ENCODE measurements around the gene REXO4.
"Not testable (repeated sequence)": the region's sequence is repeated elsewhere in the genome, so short reads cannot be mapped to it uniquely, and the experiment has no call there.

The REXO4 gene

DNA sequence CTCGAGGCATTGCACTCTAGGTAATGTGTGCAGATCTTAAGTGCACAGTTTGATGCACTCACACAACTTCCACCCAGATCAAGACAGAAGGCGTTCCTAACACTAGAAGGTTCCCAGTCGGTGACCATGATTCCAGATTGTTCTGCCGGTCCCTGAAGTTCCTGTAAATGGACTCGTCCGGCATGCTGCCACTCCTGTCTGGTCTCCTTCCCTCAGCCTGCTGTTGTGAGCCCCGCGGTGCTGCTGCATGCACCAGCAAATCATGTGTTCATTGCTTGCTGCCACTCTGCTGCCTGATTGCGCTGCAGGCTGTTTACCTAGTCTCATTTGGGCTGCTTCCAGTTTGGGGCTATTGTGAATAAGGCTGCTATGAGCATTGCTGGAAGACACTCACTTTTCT lies 30.1 kb downstream of the REXO4 start:
- DNase-seq (ENCODE audit: low read depth in 2 of 2), result no peak

DNA sequence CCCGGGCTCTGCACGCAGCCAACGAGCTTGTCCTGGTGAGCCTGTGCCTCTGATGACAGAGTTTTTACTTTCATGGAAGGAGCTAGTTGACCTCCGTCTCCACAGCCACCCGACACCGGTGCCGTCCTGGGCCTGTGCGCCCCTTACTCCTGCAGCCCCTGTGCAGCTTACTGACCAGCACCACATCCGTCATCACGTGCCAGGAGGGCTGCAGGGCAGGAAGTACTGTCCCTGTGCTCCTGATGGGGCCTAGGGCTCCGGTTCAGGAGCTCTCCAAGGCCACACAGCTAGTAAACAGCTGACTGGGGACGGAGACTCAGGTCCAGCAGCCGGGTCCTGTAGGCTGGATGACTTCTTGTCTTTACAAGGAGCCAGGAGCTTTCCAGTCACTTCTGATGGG lies 31.5 kb downstream of the REXO4 start:
- no peak for DNase-seq (ENCODE audit: low read depth in 2 of 2)

DNA sequence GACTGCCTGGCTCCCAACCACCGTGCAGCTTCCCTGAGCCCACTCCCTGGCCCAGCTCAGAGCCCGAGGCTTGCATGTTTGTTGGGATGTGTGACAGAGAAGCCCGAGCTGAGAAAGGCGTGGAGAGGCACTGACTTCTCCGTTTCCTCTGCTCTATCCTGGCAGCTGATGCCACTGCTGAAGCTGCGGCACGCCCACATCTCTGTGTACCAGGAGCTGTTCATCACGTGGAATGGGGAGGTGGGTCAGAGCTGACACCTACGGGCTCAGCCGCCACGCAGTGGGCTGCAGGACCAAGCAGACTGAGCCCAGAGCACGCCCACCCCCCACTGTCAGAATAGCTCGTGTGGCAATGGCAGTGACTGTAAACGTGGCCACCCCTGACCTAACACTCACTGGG lies 32.4 kb downstream of the REXO4 start:
- DNase-seq (ENCODE audit: low read depth in 2 of 2), result no peak

DNA sequence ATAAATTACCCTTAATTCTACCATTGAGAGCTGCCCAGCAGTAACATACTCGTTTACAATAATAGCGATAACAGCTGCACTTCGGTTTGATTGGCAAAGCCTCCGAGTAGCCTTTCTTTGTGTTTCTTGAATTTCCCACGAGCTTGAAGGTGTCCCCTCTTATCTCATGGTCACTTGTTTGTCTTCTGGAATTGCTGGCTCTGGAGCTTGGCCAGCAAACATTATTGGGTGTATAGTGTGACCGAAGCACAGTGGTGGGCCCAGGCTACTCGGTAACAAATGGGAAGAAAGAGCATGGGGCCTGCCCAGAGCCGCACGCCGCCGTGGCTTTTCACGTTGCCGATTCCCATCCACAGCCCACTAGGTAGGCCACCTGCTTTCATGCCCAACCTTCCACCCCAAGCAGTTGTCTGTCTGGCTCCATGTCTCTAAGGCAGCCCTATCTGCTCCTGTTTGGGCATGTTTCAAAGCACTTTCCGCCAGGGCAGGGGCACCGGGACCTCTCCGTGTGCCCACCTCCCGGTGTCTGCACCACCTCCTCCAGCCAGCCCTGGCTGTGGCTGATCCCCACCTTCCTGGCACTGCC lies 33.0 kb downstream of the REXO4 start:
- no peak for DNase-seq (ENCODE audit: low read depth in 2 of 2)

DNA sequence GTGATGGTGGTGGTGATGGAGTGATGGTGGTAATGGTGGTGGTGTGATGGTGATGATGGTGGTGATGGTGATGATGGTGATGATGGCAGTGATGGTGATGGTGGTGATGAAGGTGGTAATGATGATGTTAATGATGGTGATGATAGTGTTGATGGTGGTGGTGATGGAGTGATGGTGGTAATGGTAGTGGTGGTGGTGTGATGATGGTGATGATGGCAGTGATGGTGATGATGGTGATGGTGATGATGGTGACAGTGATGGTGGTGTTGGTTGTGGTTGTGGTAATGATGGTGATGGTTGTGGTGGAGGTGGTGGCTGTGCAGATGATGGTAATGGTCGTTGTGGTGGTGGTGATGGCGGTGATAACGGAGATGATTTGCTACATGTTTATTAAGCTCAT lies 34.4 kb downstream of the REXO4 start:
- no peak for DNase-seq (ENCODE audit: low read depth in 2 of 2)

DNA sequence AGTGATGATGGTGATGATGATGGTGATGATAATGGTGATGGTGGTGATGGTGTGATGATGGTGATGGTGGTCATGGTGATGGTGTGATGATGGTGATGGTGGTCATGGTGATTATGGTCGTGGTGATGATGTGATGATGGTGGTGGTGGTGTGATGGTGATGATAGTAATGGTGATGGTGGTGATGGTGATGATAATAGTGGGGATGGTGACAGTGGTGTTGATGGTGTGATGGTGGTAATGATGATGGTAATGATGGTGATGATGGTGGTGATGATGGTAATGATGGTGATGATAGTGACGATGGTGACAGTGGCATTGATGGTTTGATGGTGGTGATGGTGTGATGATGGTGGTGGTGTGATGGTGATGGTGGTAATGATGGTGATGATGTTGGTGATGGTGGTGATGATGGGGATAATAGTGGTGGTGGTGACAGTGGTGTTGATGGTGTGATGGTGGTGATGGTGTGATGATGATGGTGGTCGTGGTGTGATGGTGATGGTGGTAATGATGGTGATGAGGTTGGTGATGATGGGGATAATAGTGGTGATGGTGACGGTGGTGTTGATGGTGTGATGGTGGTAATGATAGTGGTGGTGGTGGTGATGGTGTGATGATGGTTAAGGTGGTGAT lies 35.2 kb downstream of the REXO4 start:
- DNase-seq (ENCODE audit: low read depth in 2 of 2), result no peak

DNA sequence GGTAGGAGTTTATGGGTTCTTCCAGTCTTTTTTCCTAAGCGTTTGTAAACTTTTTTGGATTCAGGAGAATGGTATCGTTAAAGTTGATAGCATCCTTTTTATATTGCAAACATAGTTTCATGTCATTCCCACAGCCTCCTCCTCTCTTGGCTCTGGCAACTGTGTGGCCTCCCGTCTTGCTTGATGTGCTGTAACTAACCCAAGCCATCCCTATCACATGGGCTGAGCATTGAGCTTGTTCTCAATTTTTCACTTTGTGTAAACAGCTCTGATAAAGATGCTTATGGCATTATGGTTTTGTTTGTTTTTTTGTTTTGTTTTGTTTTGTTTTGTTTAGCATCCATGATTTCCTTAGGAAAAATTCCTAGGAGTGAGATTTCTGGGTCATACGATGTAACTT lies 37.1 kb downstream of the REXO4 start:
- no peak for DNase-seq (ENCODE audit: low read depth in 2 of 2)

DNA sequence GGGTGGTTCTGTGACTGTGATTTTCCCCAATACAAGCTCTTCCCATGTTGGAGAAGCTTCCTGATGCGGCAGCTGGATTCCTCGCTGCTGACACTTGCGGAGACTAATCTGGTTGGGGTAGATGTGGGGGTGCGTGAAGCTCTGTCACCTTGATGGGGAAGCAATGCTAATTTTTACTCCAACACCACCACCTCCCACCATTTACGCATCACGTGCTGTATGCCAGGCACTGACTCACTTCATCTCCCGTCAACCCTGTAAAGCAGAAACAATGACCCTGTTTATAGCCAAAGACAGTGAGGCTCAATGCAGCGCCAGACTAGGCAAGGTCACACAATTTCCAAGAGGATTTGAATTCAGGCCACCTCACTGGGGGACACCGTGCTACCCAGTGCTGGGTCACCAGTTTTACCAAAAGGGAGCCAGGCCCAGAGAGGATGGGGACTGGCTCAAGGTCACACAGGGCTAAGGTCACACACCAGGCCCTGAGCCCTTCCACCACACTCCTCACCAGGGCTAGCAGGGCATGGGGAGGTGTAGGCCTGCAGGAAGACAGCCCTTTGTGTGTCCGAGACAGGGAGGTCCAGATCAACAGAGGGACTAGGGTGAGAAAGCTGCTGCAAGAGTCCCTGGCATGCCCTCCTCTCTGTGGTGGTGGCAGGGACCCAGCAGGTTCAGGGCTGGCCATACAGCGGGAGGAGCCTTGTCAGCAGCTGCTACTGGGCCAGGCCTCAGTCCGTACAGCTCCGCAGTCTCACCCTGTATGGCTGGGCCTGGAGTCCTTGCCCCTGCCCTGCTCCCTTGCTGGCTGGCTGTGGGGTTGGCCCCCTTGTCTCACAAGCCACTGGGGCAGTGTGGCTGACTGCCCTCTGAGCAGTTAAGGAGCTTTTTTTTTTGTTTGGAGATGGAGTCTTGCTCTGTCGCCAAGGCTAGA lies 38.4 kb downstream of the REXO4 start:
- DNase-seq (ENCODE audit: low read depth in 2 of 2), result no peak

DNA sequence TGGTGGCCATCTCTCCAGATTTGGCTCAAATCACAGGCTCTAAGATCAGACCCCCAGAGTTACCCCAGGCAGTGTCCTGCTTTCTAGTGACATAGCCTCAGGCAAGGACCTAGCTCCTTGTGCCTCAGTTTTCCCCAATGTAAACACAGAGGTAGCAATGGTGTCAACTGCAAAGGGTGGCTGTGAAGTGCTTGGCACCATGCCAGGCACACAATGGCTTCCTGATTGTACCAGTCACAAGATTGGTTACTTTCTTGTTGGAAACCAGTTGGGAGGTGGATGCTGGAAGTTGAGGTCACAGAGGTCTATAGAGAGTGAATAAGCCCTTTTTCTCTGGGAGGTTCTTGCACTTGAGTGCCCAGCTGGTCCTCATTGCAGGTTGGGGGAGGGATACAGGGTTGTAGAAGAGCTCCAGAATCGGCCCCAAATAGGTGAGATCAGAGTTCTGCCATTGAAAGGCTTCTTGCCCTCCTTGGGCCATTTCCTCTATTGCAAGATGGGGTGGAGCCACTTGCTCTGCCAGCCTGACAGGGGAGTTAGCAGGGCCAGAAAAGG lies 39.3 kb downstream of the REXO4 start:
- DNase-seq (ENCODE audit: low read depth in 2 of 2), result no peak

DNA sequence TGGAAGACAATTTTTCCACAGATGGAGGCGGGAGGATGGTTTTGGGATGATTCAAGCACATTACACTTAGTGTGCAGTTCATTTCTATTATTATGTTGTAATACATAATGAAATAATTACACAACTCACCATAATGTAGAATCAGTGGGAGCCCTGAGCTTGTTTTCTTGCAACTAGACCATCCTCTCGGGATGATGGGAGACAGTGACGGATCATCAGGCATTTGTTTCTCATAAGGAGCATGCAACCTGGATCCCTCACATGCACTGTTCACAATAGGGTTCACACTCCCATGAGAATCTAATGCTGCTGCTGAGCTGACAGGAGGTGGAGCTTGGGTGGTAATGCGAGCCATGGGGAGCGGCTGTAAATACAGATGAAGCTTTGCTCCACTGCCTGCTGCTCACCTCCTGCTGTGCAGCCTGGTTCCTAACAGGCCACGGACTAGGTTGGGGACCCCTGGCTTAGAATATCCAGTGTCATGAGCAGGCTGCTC lies 40.0 kb downstream of the REXO4 start:
- peak; percentile 70 for DNase-seq (ENCODE audit: low read depth in 2 of 2)

DNA sequence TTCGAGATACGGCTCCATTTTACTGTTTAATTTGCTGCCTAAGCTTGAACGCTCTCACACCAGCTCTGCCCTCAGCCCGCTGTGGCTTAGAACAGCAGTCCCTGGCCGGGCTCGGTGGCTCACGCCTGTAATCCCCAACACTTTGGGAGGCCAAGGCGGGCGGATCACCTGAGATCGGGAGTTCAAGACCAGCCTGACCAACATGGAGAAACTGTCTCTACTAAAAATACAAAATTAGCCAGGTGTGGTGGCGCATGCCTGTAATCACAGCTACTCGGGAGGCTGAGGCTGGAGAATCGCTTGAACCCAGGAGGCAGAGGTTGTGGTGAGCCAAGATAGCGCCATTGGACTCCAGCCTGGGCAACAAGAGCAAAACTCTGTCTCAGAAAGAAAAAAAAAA lies 40.5 kb downstream of the REXO4 start:
- DNase-seq (ENCODE audit: low read depth in 2 of 2), result not testable (repeated sequence)

DNA sequence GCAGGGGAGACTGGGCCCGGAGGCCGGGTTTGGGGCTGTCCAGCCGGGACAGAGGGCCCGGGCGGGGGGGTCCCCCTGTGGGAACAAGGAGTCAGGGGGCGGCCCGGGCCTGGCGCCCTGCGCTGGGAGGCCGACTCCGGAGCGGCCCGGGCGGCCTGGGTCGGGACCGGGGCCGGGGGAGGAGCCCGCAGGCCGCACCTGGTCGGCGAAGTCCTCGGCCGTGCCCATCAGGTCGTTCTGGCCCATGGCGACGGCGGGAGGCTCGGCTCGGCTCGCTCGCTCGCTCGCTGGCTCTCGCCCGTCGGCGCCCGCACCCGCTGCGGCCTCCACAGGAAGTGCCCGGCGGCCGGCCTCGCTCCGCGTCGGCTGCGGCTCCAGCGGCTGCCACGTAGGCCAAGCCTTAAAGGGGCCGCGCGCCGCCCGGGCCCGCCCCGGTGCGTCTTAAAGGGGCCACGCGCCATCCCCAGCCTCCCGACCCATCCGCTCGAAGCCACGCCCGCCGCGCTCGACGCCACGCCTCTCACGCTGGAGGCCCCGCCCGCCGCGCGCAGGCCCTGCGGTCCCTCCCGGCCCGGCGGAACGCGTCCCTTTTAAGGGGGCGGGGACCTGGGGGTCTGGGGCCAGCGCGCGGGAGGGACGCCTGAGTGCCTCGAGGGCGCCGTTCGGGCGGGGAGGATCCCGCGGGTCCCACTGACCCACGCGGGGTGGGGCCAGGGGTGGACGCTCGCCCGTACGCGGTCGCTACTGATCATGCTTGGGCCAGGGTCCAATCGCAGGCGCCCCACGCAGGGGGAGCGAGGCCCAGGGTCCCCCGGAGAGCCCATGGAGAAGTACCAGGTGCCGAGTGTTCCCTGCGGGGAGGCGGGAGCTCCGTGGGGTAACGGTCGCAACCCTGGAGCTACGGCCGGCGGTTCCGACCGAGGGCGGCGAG lies 41.8 kb downstream of the REXO4 start, which contains the start of the genes STKLD1 and SURF4:
Gene STKLD1 (plus strand): TSS at position 643 of the 931 bp plus-strand sequence. CDS start 108 bp downstream, at position 751.
Gene SURF4 (minus strand): TSS at position 337 of the 931 bp plus-strand sequence. CDS start 91 bp downstream, at position 246.
- DNase-seq (ENCODE audit: low read depth in 2 of 2), result peak; percentile 91 to 94

DNA sequence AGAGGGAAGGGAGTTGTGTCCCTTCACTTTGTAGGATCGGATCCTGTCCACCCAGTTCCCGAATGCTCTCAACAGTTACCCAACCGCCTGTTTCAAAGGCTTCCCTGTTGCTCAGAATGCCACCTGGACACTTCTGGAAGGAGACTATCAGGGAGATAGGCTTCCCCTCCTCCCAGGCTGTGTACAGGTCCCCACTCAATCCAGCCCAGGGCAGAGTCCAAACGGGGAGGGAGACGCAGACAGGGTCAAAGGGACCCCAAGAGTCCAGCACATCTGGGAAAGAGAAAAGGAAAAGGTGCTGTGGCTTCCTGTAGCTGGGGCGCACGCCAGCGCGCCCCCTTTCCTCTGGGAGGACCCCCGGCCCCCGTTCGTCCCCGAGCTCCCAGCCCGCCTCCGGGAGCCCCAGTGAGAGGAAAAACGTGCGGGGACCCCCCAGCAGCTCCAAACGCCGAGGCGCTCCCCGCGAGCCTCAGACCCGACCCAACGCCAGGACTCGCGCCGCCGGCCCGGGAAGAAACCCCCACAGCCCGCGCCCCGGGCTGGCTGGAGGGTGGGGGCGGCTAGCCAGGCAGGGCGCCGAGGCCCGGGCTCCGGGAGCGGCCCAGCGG lies 42.6 kb downstream of the REXO4 start:
- DNase-seq (ENCODE audit: low read depth in 2 of 2), result no peak

DNA sequence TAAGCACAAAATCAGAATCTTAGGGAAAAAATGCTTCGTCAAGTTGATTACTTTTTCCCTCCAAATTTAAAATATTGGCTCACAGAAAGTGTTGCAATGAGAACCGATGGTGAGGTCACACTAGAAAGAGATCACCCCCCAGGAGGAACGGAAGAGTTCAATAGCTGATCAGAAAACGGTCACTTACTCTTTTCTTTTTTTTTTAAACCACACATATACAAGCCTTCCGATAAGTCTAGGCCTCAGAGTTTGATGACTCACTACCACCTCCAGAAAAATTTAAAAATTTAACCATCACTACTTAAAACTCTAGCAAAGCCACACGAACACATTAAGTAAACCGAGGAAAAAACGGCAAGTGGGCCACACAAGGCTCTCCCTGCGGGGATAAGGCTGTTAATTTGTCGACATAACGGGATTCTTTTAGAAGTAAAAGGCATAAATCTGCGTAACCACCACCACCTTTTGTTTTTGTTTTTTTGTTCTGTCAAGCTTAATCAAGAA lies 43.1 kb downstream of the REXO4 start:
- no peak for DNase-seq (ENCODE audit: low read depth in 2 of 2)

DNA sequence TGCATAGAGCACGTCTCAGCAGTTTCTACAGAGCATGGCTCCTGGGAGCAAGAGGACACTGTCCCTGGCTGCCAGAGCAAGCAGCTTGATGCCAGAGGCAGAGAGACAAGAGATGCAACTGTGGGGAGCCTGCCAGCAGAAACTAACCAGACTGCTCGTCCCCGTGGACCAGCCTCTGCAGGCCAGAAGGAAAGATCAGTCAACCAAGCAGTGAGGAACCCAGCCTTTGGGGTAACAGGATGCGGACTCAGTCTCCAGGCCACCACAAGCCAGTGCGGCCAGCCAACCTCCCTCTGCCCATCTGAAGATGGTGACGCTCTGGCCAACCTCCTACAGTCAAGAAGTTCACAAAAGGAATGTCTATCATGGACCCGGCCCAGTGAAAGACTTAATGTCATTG lies 45.7 kb downstream of the REXO4 start:
- no peak for DNase-seq (ENCODE audit: low read depth in 2 of 2)

DNA sequence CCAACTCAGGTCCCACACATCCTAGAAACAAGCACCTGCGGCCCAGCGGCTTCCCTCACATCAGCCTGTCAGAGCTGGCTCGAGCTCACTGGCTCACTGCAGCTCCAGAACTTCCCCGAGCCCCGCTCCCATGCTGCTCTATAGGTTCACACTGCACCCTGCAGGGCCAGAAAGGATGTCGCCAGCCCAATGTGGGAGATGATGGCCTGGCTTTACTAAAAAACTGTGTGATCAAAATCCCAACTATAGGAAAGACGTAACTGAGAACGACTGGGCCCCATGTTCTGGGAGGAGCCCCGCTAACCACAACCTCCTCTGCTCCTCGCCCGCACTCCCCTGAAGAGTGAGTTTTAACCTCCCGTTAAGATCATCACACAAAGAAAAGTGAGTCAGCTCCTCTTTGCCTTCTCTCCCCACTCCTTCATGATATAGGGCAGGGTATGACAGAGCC lies 46.5 kb downstream of the REXO4 start:
- no peak for DNase-seq (ENCODE audit: low read depth in 2 of 2)

DNA sequence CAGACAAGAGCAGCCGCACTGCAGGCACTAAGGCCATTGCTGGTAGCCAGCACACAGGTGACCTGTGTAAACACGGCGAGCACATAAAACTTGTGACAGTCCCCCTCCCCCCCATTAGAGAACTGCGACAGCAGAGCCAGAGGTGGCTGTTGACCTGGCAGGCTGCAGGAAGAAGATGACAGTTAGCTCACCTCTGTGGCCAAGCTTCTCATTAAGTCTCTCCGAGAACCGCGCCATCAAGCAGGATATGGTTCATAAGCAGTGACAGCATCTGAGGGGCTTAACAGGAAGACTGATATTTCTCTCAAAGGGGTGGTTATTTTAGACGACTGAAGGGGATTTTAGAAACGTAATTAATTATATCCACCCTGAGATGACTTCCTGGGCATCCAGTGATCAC lies 47.1 kb downstream of the REXO4 start:
- DNase-seq (ENCODE audit: low read depth in 2 of 2), result no peak

DNA sequence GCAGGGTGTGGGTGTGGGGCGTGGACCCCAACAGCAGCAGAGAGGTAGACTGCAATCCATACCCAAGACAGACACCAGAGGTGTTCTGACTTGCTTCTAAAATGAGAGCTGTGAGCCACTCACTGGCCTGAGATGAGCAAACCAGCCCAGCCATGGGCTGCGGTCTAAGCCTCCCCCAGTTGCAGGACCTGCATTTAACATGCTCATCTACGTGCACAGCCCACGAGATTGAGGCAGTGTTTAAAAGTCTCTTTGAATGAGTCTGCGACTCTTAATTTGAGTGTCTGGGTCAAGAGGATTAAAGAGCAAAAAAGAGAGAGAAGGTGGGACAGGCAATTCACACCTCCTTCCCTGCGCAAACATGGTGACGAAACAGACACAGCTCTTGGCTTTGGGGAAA lies 47.9 kb downstream of the REXO4 start:
- no peak for DNase-seq (ENCODE audit: low read depth in 2 of 2)

DNA sequence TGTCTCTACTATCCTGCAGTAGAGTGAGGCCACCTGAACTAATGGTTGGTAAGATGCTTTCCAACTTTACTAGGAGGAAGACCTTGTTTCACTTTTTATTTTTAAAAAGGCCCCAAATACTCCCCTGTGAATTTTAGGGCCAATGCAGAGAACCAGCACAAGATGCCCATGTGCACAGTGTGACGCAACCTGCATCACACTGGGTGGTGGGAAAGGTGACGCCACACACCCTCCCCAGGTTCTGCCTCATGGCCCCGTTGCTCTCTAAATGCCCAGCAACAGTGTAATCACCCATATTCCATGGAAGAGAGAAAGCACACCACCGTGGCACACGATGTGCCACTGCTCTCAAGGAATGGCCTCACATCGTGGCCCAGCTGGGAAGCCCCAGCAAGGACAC lies 48.4 kb downstream of the REXO4 start:
- DNase-seq (ENCODE audit: low read depth in 2 of 2), result no peak

DNA sequence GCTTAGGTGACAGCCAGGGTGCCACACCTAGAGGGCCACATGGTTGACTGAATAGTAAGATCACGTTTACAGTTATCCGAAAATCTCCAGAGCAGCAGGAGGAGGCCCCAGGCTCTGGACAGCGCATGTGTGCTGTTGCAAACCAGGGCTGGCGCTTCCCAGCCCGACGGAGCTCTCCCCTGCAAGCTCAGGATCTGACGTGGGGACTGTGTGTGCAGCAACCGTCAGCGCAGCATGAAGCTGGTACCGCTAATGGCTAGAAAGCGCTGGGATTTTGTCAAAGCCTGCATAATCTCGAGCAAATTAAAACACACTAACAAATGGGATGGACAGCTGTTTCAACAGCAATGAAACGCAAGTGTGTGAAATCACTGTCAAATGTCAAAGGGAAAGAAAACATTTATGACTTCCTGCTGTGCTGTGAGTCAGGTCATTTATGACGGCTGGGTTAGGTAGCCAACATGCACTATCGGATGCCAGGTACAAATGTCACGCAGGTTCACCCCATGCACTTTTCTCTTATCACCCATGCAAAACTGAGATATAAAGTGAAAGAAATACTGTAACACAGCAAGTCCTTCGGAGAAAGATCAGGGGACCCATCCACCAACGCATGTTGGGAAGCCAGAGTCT lies 49.4 kb downstream of the REXO4 start:
- DNase-seq (ENCODE audit: low read depth in 2 of 2), result no peak

Measured in fibroblast of skin of left biceps (primary cell).